ENCODE measurements around the gene YY2.

DNA sequence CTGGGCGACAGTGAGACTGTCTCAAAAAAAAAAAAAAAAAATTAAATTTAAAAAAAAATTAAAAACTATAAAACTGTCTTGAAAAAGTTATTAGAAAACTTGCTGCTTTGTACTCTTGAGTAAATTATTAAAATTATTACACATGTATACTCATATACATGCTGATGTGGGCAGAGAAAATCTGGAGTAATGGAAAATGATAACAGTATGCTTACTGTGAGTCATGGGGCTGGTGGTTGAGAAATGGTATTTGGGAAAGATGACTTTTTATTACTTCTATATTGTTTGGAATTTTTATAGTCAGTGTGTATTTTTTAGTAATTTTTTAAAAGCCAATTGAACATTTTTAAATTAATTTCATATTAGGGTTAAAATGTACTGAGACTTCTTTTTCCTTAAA, 7.5 kb downstream of the YY2 start:
- TF ChIP-seq RFX5 (IDR thresholded peaks at IDR 0.05; ENCODE audit: low read depth, low read length) (no peak), POLR2A (IDR thresholded peaks at IDR 0.05; ENCODE audit: low read depth, low read length) (no peak), MAFK (IDR thresholded peaks at IDR 0.05; ENCODE audit: low read depth, low read length) (no peak), BHLHE40 (IDR thresholded peaks at IDR 0.05; ENCODE audit: low read depth, low read length) (no peak), FOS (IDR thresholded peaks at IDR 0.05; ENCODE audit: low read depth, low read length) (no peak), MAZ (IDR thresholded peaks at IDR 0.05; ENCODE audit: borderline replicate concordance, low read depth, low read length) (no peak), CEBPB (IDR thresholded peaks at IDR 0.05; ENCODE audit: low read depth, low read length) (no peak), RAD21 (IDR thresholded peaks at IDR 0.05; ENCODE audit: low read length) (no peak)
- TF ChIP-seq, protein P1, sequence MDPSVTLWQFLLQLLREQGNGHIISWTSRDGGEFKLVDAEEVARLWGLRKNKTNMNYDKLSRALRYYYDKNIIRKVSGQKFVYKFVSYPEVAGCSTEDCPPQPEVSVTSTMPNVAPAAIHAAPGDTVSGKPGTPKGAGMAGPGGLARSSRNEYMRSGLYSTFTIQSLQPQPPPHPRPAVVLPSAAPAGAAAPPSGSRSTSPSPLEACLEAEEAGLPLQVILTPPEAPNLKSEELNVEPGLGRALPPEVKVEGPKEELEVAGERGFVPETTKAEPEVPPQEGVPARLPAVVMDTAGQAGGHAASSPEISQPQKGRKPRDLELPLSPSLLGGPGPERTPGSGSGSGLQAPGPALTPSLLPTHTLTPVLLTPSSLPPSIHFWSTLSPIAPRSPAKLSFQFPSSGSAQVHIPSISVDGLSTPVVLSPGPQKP (IDR thresholded peaks at IDR 0.05; ENCODE audit: borderline replicate concordance, low read depth, low read length) = no peak
- TF ChIP-seq, protein P2, sequence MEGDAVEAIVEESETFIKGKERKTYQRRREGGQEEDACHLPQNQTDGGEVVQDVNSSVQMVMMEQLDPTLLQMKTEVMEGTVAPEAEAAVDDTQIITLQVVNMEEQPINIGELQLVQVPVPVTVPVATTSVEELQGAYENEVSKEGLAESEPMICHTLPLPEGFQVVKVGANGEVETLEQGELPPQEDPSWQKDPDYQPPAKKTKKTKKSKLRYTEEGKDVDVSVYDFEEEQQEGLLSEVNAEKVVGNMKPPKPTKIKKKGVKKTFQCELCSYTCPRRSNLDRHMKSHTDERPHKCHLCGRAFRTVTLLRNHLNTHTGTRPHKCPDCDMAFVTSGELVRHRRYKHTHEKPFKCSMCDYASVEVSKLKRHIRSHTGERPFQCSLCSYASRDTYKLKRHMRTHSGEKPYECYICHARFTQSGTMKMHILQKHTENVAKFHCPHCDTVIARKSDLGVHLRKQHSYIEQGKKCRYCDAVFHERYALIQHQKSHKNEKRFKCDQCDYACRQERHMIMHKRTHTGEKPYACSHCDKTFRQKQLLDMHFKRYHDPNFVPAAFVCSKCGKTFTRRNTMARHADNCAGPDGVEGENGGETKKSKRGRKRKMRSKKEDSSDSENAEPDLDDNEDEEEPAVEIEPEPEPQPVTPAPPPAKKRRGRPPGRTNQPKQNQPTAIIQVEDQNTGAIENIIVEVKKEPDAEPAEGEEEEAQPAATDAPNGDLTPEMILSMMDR (conservative IDR thresholded peaks at IDR 0.05; ENCODE audit: low read depth, low read length) = no peak
- TF ChIP-seq, protein P3, sequence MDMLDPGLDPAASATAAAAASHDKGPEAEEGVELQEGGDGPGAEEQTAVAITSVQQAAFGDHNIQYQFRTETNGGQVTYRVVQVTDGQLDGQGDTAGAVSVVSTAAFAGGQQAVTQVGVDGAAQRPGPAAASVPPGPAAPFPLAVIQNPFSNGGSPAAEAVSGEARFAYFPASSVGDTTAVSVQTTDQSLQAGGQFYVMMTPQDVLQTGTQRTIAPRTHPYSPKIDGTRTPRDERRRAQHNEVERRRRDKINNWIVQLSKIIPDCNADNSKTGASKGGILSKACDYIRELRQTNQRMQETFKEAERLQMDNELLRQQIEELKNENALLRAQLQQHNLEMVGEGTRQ (IDR thresholded peaks at IDR 0.05; ENCODE audit: low read depth, low read length) = no peak
